HEK293 (cell line): ENCODE results near the gene TESK1.
A peak's percentile ranks its signal among the peaks of the same experiment; 100 is the strongest.

ENCODE experiments used
- CTCF ChIA-PET: fragments of 350-600 bp; formaldehyde crosslinking; extraction: SDS; loops from one replicate; lab custom pipeline; 2021; ENCODE audit warnings: antibody characterized with exemption; lab: Yijun Ruan, JAX
- POLR2A ChIA-PET: fragments of 300-600 bp; formaldehyde crosslinking; extraction: SDS; loops from one replicate; lab custom pipeline; 2020; ENCODE audit warnings: antibody characterized with exemption, inconsistent platforms; lab: Yijun Ruan, JAX
- H3K27ac ChIP-seq: fragments of 200-500 bp; sonication (Bioruptor generic); 2 replicates; pipeline ENCODE4 v1.5.1; 2014; ENCODE audit warnings: low read depth, low read length, control low read depth, inconsistent platforms; ENCODE audit errors: extremely low read depth
- H3K36me3 ChIP-seq, 2 experiments: fragments of 200-500 bp in 1 of 2; sonication (Bioruptor generic) in 1 of 2; 1 replicate in 1 of 2; 2 replicates in 1 of 2; pipeline ENCODE4 v1.5.1; 2014 to 2017; ENCODE audit warnings: inconsistent platforms in 2 of 2, low read length in 2 of 2; ENCODE audit not compliant: control insufficient read depth in 2 of 2, insufficient read depth in 1 of 2
- H3K4me1 ChIP-seq: fragments of 200-500 bp; sonication (Bioruptor generic); 2 replicates; pipeline ENCODE4 v1.5.1; 2014; ENCODE audit warnings: mild to moderate bottlenecking, low read length, inconsistent platforms; ENCODE audit not compliant: control insufficient read depth, insufficient read depth
- H3K4me3 ChIP-seq: 2 replicates; pipeline ENCODE4 v1.5.1; 2011; ENCODE audit warnings: low read depth, mild to moderate bottlenecking, control low read depth, low read length, moderate library complexity
- H3K9me3 ChIP-seq: fragments of 200-500 bp; sonication (Bioruptor generic); 2 replicates; pipeline ENCODE4 v1.5.1; 2014; ENCODE audit warnings: low read depth, low read length, inconsistent platforms; ENCODE audit not compliant: control insufficient read depth, insufficient read depth
- EGR2 ChIP-seq: fragments of 450-650 bp; formaldehyde crosslinking; IDR thresholded peaks from 2 replicates; pipeline ENCODE4 v1.5.1; 2016; ENCODE audit warnings: low read depth, missing biosample characterization, missing genetic modification characterization
- HOXA7 ChIP-seq: sonication (generic); formaldehyde crosslinking; IDR thresholded peaks from 2 replicates; pipeline ENCODE4 v1.8.1; 2022; ENCODE audit warnings: missing genetic modification reagents, borderline replicate concordance
- IKZF3 ChIP-seq: fragments of 450-650 bp; IDR thresholded peaks from 2 replicates; pipeline ENCODE4 v1.5.0; 2018; ENCODE audit warnings: missing biosample characterization, mild to moderate bottlenecking, missing genetic modification characterization, moderate library complexity
- KLF8 ChIP-seq: fragments of 450-650 bp; formaldehyde crosslinking; IDR thresholded peaks from 2 replicates; pipeline ENCODE4 v1.5.1; 2016; ENCODE audit warnings: missing biosample characterization, missing genetic modification characterization
- OSR2 ChIP-seq: fragments of 450-650 bp; formaldehyde crosslinking; IDR thresholded peaks from 2 replicates; pipeline ENCODE4 v1.5.1; 2016; ENCODE audit warnings: missing biosample characterization, missing genetic modification characterization
- SCRT1 ChIP-seq: fragments of 450-650 bp; formaldehyde crosslinking; IDR thresholded peaks from 2 replicates; pipeline ENCODE4 v1.5.1; 2016; ENCODE audit warnings: missing biosample characterization, missing genetic modification characterization, borderline replicate concordance
- SCRT2 ChIP-seq: fragments of 450-650 bp; formaldehyde crosslinking; IDR thresholded peaks from 2 replicates; pipeline ENCODE4 v1.5.1; 2016; ENCODE audit warnings: missing biosample characterization, missing genetic modification characterization
- TCF7L2 ChIP-seq: IDR thresholded peaks from 2 replicates; pipeline ENCODE4 v1.6.1; 2011; ENCODE audit warnings: low read depth, mild to moderate bottlenecking, inconsistent platforms, low read length, moderate library complexity, borderline replicate concordance
- ZBTB17 ChIP-seq: fragments of 450-650 bp; formaldehyde crosslinking; IDR thresholded peaks from 2 replicates; pipeline ENCODE4 v1.5.1; 2016; ENCODE audit warnings: missing biosample characterization, missing genetic modification characterization
- ZBTB48 ChIP-seq: fragments of 450-650 bp; formaldehyde crosslinking; IDR thresholded peaks from 2 replicates; pipeline ENCODE4 v1.5.1; 2016; ENCODE audit warnings: missing biosample characterization, missing genetic modification characterization
- ZBTB8A ChIP-seq: fragments of 450-650 bp; formaldehyde crosslinking; IDR thresholded peaks from 2 replicates; pipeline ENCODE4 v1.5.1; 2016; ENCODE audit warnings: missing biosample characterization, missing genetic modification characterization
- ZFP69B ChIP-seq: fragments of 450-650 bp; formaldehyde crosslinking; IDR thresholded peaks from 2 replicates; pipeline ENCODE4 v1.5.1; 2016; ENCODE audit warnings: missing biosample characterization, missing genetic modification characterization
- ZIC2 ChIP-seq: fragments of 450-650 bp; formaldehyde crosslinking; IDR thresholded peaks from 2 replicates; pipeline ENCODE4 v1.5.1; 2016; ENCODE audit warnings: missing biosample characterization, missing genetic modification characterization
- ZNF16 ChIP-seq: fragments of 450-650 bp; formaldehyde crosslinking; IDR thresholded peaks from 2 replicates; pipeline ENCODE4 v1.5.1; 2016; ENCODE audit warnings: low read depth, missing biosample characterization, missing genetic modification characterization
- ZNF174 ChIP-seq: fragments of 450-650 bp; formaldehyde crosslinking; IDR thresholded peaks from 2 replicates; pipeline ENCODE4 v1.5.0; 2017; ENCODE audit warnings: missing biosample characterization, mild to moderate bottlenecking, missing genetic modification characterization
- ZNF223 ChIP-seq: fragments of 450-650 bp; formaldehyde crosslinking; IDR thresholded peaks from 2 replicates; pipeline ENCODE4 v1.5.1; 2016; ENCODE audit warnings: missing biosample characterization, missing genetic modification characterization
- ZNF248 ChIP-seq: fragments of 450-650 bp; formaldehyde crosslinking; IDR thresholded peaks from 2 replicates; pipeline ENCODE4 v1.5.1; 2017; ENCODE audit warnings: missing biosample characterization, missing genetic modification characterization
- ZNF274 ChIP-seq, 2 experiments: fragments of 200-500 bp in 1 of 2; fragments of 450-650 bp in 1 of 2; sonication (Bioruptor generic) in 1 of 2; formaldehyde crosslinking in 1 of 2; IDR thresholded peaks; 2 replicates each; pipeline versions ENCODE4 v1.5.1 to v1.6.1; 2014 to 2016; ENCODE audit warnings: borderline replicate concordance in 1 of 2, inconsistent platforms in 1 of 2, low read length in 1 of 2, missing biosample characterization in 1 of 2, missing genetic modification characterization in 1 of 2
- ZNF302 ChIP-seq: fragments of 450-650 bp; formaldehyde crosslinking; IDR thresholded peaks from 2 replicates; pipeline ENCODE4 v1.5.1; 2016; ENCODE audit warnings: missing biosample characterization, missing genetic modification characterization, low read depth
- ZNF335 ChIP-seq: fragments of 450-650 bp; formaldehyde crosslinking; conservative IDR thresholded peaks from 2 replicates; pipeline ENCODE4 v1.5.1; 2016; ENCODE audit warnings: missing biosample characterization, missing genetic modification characterization
- ZNF549 ChIP-seq: fragments of 450-650 bp; IDR thresholded peaks from 2 replicates; pipeline ENCODE4 v1.5.1; 2018; ENCODE audit warnings: missing biosample characterization, missing genetic modification characterization, mild to moderate bottlenecking, inconsistent platforms, moderate library complexity
- ZNF629 ChIP-seq: fragments of 450-650 bp; formaldehyde crosslinking; IDR thresholded peaks from 2 replicates; pipeline ENCODE4 v1.5.1; 2017; ENCODE audit warnings: missing biosample characterization, missing genetic modification characterization
- ZSCAN23 ChIP-seq: fragments of 450-650 bp; formaldehyde crosslinking; IDR thresholded peaks from 2 replicates; pipeline ENCODE4 v1.5.1; 2016; ENCODE audit warnings: missing biosample characterization, missing genetic modification characterization
- TF ChIP-seq, protein P1 (sequence below): fragments of 450-650 bp; formaldehyde crosslinking; IDR thresholded peaks from 2 replicates; pipeline ENCODE4 v1.5.1; 2016; ENCODE audit warnings: missing biosample characterization, missing genetic modification characterization
- TF ChIP-seq, protein P2 (sequence below): fragments of 450-650 bp; formaldehyde crosslinking; IDR thresholded peaks from 2 replicates; pipeline ENCODE4 v1.5.1; 2016; ENCODE audit warnings: missing biosample characterization, missing genetic modification characterization
- TF ChIP-seq, protein P3 (sequence below): fragments of 450-650 bp; formaldehyde crosslinking; IDR thresholded peaks from 2 replicates; pipeline ENCODE4 v1.5.1; 2016; ENCODE audit warnings: missing biosample characterization, missing genetic modification characterization

The TESK1 gene

DNA sequence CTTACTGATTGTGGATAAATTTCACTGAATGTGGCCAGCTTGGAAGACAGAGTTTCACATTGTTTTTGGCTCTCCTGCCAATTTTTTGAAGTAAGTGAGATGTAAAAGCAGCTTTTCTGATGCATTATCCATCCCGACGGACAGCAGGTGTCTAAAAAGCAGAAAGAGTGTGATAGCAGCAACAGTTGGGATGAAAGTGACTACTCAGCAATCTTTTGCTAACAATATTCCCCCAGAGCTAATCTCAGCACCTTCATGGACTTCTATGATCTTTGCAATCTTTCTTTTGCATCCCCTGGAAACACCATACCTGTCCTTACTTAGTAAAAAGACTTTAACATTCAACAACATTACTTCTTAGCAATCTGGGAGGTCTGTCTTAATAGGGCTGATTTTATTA lies 7.8 kb downstream of the TESK1 start:
- H3K4me1 ChIP-seq: no peaks in the 10 kb centered on the region
- ChIA-PET CTCF (interaction anchor here (1.5 to 4.1 kb wide), 7 partner anchors 9 to 118 kb away, joined by 4 to 22 read pairs (median 8); partner anchors contain the start of genes CCDC107, RMRP and TESK1), POLR2A (interaction anchor here (1.3 kb wide), 1 partner anchor 8 kb away, joined by 3 read pairs; no protein-coding TSS in a partner anchor)
- no peaks in the 10 kb centered on the region for H3K9me3 ChIP-seq
- H3K4me3 ChIP-seq: no peak overlapping the region
- no peak overlapping the region for H3K27ac ChIP-seq
- TF ChIP-seq KLF8 (tag by site-specific recombination) (no peak), ZNF248 (tag by site-specific recombination) (no peak), ZNF629 (tag by site-specific recombination) (no peak), ZNF223 (tag by site-specific recombination) (no peak), ZBTB48 (tag by site-specific recombination) (no peak), ZFP69B (no peak), ZNF302 (tag by site-specific recombination) (no peak), ZNF174 (tag by site-specific recombination) (no peak), OSR2 (tag by site-specific recombination) (no peak), ZNF16 (tag by site-specific recombination) (no peak), TCF7L2 (no peak), IKZF3 (tag by site-specific recombination) (no peak), ZNF549 (no peak), HOXA7 (CRISPR knock-in tag) (no peak)
- TF ChIP-seq, protein P1, sequence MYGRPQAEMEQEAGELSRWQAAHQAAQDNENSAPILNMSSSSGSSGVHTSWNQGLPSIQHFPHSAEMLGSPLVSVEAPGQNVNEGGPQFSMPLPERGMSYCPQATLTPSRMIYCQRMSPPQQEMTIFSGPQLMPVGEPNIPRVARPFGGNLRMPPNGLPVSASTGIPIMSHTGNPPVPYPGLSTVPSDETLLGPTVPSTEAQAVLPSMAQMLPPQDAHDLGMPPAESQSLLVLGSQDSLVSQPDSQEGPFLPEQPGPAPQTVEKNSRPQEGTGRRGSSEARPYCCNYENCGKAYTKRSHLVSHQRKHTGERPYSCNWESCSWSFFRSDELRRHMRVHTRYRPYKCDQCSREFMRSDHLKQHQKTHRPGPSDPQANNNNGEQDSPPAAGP (tag by site-specific recombination): no peak
- peaks cover 0 to 27% of the 10 kb centered on the region in 2 experiments; a peak in 1 of 3 replicates for H3K36me3 ChIP-seq

DNA sequence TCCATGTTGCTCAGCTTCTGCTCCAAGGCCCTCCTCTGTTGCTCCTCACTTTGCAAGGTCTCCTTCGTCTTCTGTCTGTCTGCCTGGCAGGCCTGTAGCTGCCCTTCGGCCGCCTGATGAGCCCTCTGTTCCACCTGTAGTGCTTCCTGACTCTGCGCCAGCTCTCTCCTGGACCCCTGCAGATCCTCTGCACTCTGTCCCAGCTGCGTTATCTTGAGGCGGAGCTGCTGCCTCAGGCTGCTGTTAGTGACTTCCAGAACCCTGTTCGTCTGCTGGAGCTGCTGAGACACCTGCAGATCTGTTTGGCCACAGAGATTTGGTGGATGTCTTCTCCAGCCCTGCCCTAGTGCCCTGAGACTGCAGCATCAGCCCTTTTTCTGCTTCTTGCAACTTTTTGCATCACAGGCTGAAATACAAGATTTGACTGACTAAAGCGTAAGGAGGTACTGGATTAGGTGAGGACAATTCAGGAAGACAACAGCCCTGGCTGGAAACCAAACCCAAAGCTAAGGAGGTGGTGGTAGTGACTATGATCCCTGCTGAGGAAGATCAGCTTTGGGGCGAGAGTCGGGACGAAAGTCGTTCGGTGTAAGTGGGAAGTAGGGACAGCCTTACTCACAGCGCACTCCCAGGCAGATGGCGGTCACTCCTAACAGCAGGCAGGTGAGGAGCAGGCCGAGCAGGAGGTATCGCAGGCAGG lies 11.1 kb downstream of the TESK1 start:
- ChIA-PET CTCF (interaction anchor here (0.6 to 1.5 kb wide), 5 partner anchors 10 to 80 kb away, joined by 3 to 6 read pairs (median 4); no protein-coding TSS in a partner anchor), POLR2A (interaction anchor here (1.2 kb wide), 1 partner anchor 116 kb away, joined by 4 read pairs; the partner anchor contains the start of gene TLN1)
- no peak overlapping the region for H3K27ac ChIP-seq
- no peak overlapping the region for H3K4me3 ChIP-seq
- no peaks in the 10 kb centered on the region for H3K9me3 ChIP-seq
- TF ChIP-seq HOXA7 (CRISPR knock-in tag) (no peak), ZNF335 (tag by site-specific recombination) (0 out of 2 replicates have a peak, but pooled peaks have one; percentile 27), ZNF248 (tag by site-specific recombination) (no peak), ZBTB17 (tag by site-specific recombination) (0 out of 2 replicates have a peak, but pooled peaks have one; percentile 15), ZIC2 (tag by site-specific recombination) (peak; percentile 75), ZNF274 (IDR thresholded peaks at IDR 0.05; ENCODE audit: low read length) (no peak), ZNF274 (tag by site-specific recombination; IDR thresholded peaks at IDR 0.05; ENCODE audit: borderline replicate concordance) (no peak), EGR2 (tag by site-specific recombination) (no peak), ZSCAN23 (tag by site-specific recombination) (no peak), SCRT2 (tag by site-specific recombination) (peak; percentile 78), SCRT1 (tag by site-specific recombination) (peak; percentile 70), ZBTB8A (tag by site-specific recombination) (no peak)
- TF ChIP-seq, protein P2, sequence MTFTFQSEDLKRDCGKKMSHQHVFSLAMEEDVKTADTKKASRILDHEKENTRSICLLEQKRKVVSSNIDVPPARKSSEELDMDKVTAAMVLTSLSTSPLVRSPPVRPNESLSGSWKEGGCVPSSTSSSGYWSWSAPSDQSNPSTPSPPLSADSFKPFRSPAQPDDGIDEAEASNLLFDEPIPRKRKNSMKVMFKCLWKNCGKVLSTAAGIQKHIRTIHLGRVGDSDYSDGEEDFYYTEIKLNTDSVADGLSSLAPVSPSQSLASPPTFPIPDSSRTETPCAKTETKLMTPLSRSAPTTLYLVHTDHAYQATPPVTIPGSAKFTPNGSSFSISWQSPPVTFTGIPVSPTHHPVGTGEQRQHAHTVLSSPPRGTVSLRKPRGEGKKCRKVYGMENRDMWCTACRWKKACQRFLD: no peak
- TF ChIP-seq, protein P3, sequence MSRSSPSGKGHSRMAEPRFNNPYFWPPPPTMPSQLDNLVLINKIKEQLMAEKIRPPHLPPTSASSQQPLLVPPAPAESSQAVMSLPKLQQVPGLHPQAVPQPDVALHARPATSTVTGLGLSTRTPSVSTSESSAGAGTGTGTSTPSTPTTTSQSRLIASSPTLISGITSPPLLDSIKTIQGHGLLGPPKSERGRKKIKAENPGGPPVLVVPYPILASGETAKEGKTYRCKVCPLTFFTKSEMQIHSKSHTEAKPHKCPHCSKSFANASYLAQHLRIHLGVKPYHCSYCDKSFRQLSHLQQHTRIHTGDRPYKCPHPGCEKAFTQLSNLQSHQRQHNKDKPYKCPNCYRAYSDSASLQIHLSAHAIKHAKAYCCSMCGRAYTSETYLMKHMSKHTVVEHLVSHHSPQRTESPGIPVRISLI (tag by site-specific recombination): no peak
- TF ChIP-seq, all 188 proteins: peak for 5
- Histone ChIP-seq H3K4me1 (no peaks in the 10 kb centered on the region), H3K36me3 (no peaks in the 10 kb centered on the region)
